Endometrial microvascular endothelial cells (primary cell): ENCODE measurements around the gene CXXC5. TPM values are rescaled to one million over a fixed set of nuclear protein-coding genes. Genes with fewer than 3 reads are reported as not detected.

Source experiments
- in situ Hi-C: cut with HindIII; loops from 2 replicates; pipeline ENCODE4 v1.10.0; 2017; ENCODE audit warnings: low sequenced_read_pairs, low pct_unique_long_range_greater_than_20kb; ENCODE audit errors: inconsistent ontology term
- total RNA-seq: library from RNA; depleted of rRNA; stranded (reverse); fragments of >200 nt; gene quantifications from one replicate; pipeline ENCODE4 v1.2.3, GENCODE V29; 2015; ENCODE audit errors: inconsistent ontology term

CXXC5 gene
- total RNA-seq, 1 donor from 2014 or later: 1.5 TPM

- in situ Hi-C loops: no loop called here
These were observed 38.7 kb downstream of the CXXC5 start for GRCh38 chr5:139686706-139687441.

GRCh38 chr5:139687656-139688055 is 39.5 kb downstream of the CXXC5 start:
- in situ Hi-C loops: no loop called here

GRCh38 chr5:139688088-139688702 is 40.0 kb downstream of the CXXC5 start:
- in situ Hi-C loops: no loop called here

GRCh38 chr5:139688751-139689372 is 40.7 kb downstream of the CXXC5 start:
- in situ Hi-C loops: no loop called here

GRCh38 chr5:139689631-139690063 is 41.5 kb downstream of the CXXC5 start:
- in situ Hi-C loops: no loop called here

- in situ Hi-C loops: no loop called here
These were observed 42.1 kb downstream of the CXXC5 start for GRCh38 chr5:139690064-139690802.

- in situ Hi-C loops: no loop called here
These were observed 42.9 kb downstream of the CXXC5 start for GRCh38 chr5:139690803-139691629.

- in situ Hi-C loops: no loop called here
These were observed 44.0 kb downstream of the CXXC5 start for GRCh38 chr5:139692148-139692547.

GRCh38 chr5:139692679-139693308 is 44.6 kb downstream of the CXXC5 start:
- in situ Hi-C loops: no loop called here

GRCh38 chr5:139693676-139694364 is 45.7 kb downstream of the CXXC5 start:
- in situ Hi-C loops: no loop called here

GRCh38 chr5:139694556-139695177 is 46.5 kb downstream of the CXXC5 start:
- in situ Hi-C loops: no loop called here

GRCh38 chr5:139695178-139695573 is 47.0 kb downstream of the CXXC5 start:
- in situ Hi-C loops: no loop called here

GRCh38 chr5:139696167-139696893 is 48.2 kb downstream of the CXXC5 start:
- in situ Hi-C loops: no loop called here

- in situ Hi-C loops: no loop called here
These were observed 48.9 kb downstream of the CXXC5 start for GRCh38 chr5:139696894-139697658.

- in situ Hi-C loops: no loop called here
These were observed 50.5 kb downstream of the CXXC5 start for GRCh38 chr5:139698490-139699146.
